Mammary epithelial cell (primary cell): ENCODE data around the gene DGCR2.

Source experiments
- CTCF ChIP-seq, 2 donors: IDR thresholded peaks in 1 of 2; conservative IDR thresholded peaks in 1 of 2; 2 replicates each; pipeline ENCODE4 v1.5.1; 2011 to 2012; ENCODE audit warnings: inconsistent platforms in 2 of 2, low read length in 2 of 2, mild to moderate bottlenecking in 2 of 2, control low read depth in 1 of 2, low read depth in 1 of 2; ENCODE audit not compliant: insufficient read depth in 1 of 2; ENCODE audit errors: extremely low read depth in 1 of 2
- EZH2 ChIP-seq: IDR thresholded peaks from 2 replicates; pipeline ENCODE4 v1.6.1; 2012; ENCODE audit warnings: low read length, inconsistent platforms, borderline replicate concordance

DNA sequence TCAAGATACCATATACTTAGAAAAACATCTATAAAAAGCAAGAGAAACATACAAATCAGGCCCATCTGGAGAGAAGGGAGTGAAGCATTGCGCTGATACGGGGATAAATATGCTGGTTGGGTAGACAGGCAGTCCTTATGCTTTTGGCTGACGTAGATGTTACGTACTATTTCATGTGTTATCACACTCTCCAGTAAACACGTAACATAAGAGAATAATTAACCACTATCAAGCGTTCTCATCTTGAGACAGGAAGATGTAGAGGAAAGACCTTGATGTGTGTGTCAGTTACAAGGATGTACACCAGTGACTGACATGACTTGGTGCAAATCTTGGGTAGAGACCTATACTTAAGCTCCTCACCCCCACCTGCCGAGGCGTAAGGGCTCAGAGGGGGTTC lies 99.5 kb downstream of the DGCR2 start:
- TF ChIP-seq CTCF (conservative IDR thresholded peaks at IDR 0.05 in 1 of 2, IDR thresholded peaks at IDR 0.05 in 1 of 2; ENCODE audit: extremely low read depth in 1 of 2, insufficient read depth in 1 of 2, low read depth in 1 of 2, low read length in 2 of 2) (no peak), EZH2 (no peak)
